A673 (cell line): ENCODE measurements around the gene LIMA1.

Experiments
- EZH2 ChIP-seq: fragments of 200-600 bp; sonication (generic); IDR thresholded peaks from 2 replicates; pipeline ENCODE4 v1.6.1; 2017; ENCODE audit warnings: borderline replicate concordance, low read depth, mild to moderate bottlenecking, mixed read lengths, antibody characterized with exemption, low read length; ENCODE audit not compliant: poor library complexity, severe bottlenecking
- TF ChIP-seq, protein P1 (sequence below): fragments of 300-800, 200-600 bp; sonication (generic); conservative IDR thresholded peaks from 2 replicates; pipeline ENCODE4 v1.5.1; 2017; ENCODE audit warnings: low read depth, mild to moderate bottlenecking, antibody characterized with exemption, low read length, moderate library complexity, mixed read lengths

DNA sequence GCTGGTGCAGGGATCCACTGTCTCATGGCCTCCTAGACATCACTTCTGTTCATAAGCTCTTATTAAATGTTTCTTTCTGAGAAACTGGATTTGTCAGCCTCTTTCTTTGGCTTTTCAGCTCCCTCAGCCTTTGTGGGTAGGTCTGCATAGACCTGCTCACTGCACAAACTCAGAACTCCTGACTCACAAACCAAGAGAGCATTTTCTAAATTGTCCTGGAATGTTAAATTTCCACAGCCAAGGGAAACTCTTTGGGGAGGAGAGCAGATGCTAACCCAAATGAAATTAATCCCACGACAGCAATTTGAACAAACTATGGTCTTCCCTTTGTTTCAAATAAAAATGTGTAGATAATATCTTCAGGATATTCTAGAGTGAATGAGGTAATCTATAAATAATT is 96.6 kb downstream of the LIMA1 start:
- TF ChIP-seq, protein P1, sequence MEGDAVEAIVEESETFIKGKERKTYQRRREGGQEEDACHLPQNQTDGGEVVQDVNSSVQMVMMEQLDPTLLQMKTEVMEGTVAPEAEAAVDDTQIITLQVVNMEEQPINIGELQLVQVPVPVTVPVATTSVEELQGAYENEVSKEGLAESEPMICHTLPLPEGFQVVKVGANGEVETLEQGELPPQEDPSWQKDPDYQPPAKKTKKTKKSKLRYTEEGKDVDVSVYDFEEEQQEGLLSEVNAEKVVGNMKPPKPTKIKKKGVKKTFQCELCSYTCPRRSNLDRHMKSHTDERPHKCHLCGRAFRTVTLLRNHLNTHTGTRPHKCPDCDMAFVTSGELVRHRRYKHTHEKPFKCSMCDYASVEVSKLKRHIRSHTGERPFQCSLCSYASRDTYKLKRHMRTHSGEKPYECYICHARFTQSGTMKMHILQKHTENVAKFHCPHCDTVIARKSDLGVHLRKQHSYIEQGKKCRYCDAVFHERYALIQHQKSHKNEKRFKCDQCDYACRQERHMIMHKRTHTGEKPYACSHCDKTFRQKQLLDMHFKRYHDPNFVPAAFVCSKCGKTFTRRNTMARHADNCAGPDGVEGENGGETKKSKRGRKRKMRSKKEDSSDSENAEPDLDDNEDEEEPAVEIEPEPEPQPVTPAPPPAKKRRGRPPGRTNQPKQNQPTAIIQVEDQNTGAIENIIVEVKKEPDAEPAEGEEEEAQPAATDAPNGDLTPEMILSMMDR: no peak
- TF ChIP-seq EZH2: no peak
